GM19438 (cell line): ENCODE measurements around the gene FGGY.

Experiments
- ATAC-seq: cut with Tn5 transposase; IDR thresholded peaks from one replicate; pipeline ENCODE4 v1.9.1; 2021; ENCODE audit warnings: low read depth; ENCODE audit not compliant: unreplicated experiment

The FGGY gene

DNA sequence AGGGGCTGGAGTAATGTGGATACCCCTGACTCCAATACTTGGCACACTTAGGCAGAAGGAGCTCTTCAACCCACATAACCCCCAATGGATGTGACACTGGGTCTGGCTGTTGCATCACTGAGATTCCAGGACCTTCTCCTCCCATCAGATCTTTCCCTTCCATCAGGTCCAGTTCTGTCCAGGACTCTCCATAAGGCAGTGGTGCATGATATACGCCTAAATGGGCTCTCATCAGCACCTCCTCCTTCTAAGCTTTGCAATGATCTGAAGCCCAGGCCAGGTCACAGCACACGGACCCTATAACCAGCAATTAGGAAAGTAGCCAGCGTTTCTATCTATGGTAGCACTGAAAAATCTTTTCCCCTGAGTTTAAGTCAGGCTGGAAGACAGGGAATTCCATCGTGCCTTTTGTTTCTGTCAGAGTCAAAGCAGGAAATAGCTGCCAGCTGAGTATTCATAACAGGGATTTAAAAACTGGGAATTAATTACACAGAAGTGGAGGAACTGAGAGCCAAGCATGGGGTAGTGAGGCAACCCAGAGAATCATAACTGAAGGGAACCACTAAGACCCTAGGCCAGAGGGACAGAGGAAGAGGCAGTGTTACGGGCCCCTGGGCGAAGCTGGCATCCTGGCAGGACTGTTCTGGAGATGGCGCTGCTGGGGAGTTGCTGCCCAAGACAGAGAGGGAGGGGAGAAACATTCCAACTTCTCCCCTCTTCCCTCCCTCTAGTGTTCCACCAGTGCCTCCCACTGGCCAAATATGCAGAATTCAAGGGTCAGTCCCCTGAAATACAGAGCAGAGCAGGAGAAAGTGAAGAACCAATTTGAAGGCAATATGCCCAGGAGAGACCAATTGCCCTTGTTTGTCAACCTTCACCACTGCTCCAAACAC is 480.3 kb downstream of the FGGY start:
- ATAC-seq = no peak

GRCh38 chr1:59779949-59780348 is 483.1 kb downstream of the FGGY start:
- no peak for ATAC-seq

DNA sequence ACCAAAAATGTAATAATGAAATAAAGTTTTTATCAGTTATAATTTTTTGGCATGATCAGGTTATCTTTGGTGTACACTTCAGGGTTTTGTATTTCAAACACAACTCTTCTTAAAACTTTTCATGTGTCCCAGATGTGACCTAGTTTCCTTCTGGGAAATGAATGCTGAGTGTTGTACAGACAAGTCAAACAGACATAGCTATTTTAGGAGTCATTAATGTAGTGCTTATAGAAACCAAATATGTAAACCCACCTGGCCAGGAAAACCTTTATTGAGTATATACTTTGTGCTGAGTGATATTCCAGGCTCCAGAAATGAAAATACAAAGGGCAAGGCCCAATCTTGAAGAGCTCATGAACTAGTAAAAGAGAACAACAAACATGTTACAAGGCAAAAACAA is 491.9 kb downstream of the FGGY start:
- no peak for ATAC-seq

GRCh38 chr1:59798600-59798999 is 501.7 kb downstream of the FGGY start:
- ATAC-seq = no peak

DNA sequence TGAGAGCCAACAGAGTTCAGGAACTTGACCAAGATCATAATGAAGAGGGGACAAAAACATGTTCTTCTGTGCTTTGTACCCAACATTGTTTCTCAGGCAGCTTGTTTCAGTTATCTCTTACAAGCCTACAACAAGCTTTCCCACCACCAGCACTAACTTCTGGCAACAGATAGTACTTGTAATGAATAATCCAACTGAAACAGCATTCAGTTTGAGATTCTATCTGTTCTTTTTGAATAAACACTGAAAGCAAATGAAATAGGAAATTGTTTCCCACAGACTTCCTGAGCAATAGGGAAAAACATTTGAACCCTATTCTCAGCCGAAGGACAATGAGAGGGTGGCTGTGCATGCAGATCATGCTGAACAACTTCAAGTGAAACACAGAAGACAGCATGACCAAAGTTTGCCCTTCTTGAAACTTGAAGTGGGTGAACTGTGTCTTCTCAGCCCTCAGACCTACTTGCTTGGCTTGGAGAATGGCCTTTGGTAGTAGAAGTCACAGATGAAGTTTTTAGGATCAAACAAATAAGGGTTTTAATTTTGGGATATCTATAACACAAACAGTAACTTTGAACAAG is 506.7 kb downstream of the FGGY start:
- ATAC-seq = peak; percentile 87

DNA sequence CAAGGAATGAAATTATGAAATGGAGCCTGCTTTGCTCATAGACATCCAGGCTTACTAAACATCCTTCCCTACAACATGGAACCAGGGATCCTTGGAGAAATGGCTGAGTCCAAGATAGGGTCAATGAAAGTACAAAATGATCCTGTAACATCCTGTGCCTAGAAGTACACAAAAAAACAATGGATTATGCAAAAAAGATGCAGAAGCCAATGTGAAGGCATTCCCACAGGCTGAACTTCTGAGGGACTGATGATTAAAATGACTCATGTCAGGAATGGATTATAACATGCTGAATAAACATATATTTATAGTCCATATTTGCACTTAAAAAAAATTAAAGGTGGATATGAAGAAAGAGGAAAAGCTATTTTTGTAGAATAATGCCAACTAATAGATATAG is 507.4 kb downstream of the FGGY start:
- no peak for ATAC-seq

- ATAC-seq = no peak
Observed at GRCh38 chr1:59805554-59805953, 508.7 kb downstream of the FGGY start.
